HG03342 (cell line): Measurements from ENCODE around the gene LIPT2.
"Not testable (repeated sequence)": the region's sequence is repeated elsewhere in the genome, so short reads cannot be mapped to it uniquely, and the experiment has no call there.

Experiments
- ATAC-seq: cut with Tn5 transposase; IDR thresholded peaks from one replicate; pipeline ENCODE4 v1.9.1; 2021; ENCODE audit warnings: mild to moderate bottlenecking, moderate library complexity; ENCODE audit not compliant: unreplicated experiment

The LIPT2 gene

DNA sequence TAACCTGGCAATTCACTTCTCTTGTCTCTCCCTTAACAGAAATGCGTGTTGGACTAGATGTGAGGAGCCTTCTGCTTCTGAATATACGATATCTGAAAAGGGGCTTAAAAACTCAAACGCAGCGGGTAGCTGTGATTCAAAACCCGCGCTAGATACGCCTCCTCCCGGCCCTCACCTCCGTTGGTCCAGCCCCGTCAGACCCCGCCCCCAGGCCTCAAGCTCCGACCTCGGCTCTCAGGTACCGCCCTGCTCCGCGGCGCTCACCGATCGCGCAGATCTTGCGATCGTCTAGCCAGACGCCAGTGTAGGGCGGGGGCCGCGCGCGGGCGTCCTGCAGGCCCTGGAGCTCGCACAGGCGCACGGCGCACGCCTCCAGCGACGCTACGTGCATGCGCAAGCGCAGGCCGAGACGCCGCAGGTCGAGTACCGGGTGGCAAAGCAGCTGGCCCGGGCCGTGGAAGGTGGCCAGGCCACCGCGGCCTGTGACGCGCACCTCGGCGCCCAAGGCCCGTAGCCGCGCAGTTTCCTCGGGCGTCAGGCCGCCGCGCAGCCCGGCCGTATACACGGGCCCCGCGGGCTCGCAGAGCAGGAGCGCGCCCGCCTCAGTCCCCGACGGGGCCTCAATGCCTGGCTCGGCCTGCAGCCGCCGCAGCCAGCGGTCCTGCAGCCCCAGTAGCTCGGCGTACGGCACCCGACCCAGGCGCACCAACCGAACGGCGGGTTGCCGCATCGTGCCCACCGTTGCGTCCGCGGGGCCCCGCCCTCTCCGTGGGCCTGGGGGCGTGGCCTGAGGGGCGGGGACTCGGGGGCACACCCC is at the start of gene LIPT2:
Gene LIPT2, minus strand, starts transcription at position 751 of the 817 bp plus-strand sequence. Its CDS starts 21 bp downstream, at position 730.
- ATAC-seq, result peak; percentile 94

DNA sequence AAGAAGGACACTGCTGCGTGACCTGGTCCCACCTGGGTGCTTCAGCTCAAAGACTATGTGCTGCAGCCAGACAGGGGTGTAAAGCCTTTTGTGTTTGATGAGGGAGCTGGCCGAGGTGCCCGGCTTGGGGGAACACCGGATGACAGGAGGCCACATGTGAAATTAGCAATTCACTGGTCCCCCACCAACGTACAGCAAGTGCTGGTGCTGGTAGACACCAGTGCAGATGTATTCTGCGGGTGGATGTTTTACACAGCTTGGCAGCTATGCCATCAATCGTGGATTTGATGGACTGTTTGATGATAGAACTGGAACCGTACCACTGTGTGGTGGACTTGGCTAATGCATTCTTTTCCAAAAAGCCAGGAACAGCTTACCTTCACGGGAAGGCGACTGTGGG is 47.9 kb upstream of the LIPT2 start:
- no peak for ATAC-seq

DNA sequence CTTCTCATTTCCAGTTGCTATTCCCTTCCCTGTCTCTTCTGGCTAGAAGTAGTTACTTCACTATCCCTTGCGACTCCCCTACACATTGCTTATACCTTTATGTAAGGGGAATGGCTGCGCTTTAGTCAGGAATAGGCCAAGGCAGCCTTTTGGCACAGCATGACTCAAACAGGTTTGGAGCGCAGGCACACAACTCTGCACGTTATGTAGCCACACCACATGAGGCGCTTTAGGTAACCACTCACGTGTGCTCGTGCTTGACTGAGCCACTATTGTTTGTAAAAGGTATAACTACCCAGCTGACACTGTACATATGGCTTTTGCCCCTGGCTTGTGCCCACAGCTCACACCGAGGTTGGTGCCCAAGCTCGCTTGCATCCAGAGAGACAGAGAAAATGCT is 46.7 kb upstream of the LIPT2 start:
- no peak for ATAC-seq

DNA sequence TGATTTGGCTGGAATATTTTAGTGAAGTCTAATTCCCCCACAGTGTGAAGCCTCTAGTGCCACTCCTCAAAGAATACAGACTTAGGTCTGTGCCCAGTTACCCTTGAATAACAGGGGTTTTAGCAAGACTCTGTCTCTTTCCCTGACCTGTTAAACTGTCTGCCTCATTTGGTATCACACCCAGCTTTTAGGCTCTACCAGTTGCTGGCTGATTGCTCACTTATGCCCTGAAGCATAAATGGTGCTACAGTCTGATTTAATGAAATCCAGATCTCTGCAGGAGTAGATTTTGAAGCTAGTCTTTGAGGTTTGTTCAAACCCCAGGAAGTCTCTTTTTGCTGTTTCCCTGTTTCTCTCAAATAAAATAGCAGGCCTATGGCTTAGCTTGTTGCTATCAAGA is 45.2 kb upstream of the LIPT2 start:
- no peak for ATAC-seq

DNA sequence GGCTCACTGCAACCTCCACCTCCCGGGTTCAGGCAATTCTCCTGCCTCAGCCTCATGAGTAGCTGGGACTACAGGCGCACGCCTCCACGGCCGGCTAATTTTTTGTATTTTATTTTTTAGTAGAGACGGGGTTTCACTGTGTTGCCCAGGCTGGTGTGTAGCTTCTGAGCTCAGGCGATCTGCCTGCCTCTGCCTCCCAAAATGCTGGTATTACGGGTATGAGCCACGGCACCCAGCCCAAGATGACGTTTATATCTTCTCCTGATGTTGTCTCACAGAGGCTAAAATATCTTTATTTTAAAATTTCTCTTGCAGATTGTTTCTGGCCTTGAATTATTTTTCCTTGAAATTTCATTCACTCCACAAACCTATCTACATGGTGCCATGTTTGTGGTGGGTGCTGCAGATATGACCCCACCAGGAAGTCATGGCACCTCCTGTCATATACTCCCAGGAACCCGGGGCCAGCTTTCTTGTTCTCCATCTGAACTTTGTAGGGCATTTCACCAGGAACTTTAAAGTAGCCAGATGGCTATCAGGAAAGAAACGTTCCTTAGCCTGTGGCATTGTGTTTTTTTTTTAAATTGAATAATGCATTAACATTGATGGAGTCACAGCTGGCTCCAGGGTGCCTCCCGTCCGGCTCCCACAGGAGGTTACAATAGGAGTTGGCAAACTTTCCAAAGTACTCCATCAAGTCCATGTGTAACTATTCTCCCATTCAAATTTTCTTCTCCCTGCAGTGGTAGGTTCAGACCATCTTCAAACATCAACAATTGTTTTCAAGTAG is 42.0 kb upstream of the LIPT2 start:
- ATAC-seq, result no peak

DNA sequence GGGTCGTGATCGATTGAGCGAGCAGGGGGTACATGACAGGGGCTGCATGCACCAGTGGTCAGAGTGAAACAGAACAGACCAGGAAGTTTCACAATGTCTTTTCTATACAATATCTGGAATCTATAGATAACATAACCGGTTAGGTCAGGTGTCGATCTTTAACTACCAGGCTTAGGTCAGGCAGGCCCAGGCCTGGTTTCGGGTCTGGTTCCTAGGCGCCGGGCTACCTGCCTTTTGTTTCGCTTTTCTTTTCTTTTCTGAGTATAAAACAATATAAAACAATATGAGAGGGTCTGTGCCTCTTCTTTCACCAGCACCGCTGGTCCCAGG is 41.4 kb upstream of the LIPT2 start:
- ATAC-seq, result not testable (repeated sequence)

DNA sequence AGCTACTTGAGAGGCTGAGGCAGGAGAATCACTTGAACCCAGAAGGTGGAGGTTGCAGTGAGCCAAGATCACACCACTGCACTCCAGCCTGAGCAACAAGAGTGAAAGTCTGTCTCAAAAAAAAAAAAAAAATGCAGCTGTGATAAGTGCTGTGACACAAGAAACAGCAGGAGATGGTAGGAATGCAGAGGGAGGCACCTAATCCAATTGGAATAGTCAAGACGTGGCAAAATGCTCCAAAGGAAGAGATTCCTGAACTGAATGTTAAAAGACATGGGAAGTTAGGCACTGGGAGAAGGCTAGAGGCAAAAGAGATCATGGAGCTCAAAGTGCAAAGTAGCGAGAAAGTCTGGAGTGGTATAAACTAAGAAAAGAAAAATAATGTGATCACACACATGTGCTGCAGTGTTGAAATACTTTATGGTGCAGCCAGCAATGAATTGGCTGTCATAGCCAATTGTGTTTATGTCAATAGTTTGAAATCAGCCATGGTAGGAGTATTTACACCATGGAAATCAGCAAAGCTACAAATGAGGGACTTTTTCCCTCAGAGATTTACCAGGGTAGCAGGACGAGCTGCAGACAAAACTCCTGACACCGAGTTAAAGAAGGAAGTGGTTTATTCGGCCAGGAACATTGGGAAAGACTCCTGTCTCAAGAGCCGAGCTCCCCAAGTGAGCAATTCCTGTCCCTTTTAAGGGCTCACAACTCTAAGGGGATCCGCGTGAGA is 40.9 kb upstream of the LIPT2 start:
- no peak for ATAC-seq

DNA sequence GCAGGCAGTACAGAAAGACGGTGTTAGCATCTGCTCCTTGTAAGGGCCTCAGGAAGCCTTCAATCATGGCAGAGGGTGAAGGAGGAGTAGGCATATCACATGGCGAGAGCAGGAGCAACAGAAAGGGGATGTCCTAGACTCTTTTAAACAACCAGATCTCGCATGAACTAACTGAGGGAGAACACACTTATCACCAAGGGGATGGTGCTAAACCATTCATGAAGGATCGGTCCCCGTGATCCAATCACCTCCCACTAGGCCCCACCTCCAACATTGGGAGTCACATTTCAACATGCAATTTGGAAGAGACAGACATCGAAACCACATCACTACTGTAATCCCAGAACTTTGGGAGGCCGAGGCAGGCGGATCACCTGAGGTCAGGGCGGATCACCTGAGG is 39.9 kb upstream of the LIPT2 start:
- no peak for ATAC-seq

DNA sequence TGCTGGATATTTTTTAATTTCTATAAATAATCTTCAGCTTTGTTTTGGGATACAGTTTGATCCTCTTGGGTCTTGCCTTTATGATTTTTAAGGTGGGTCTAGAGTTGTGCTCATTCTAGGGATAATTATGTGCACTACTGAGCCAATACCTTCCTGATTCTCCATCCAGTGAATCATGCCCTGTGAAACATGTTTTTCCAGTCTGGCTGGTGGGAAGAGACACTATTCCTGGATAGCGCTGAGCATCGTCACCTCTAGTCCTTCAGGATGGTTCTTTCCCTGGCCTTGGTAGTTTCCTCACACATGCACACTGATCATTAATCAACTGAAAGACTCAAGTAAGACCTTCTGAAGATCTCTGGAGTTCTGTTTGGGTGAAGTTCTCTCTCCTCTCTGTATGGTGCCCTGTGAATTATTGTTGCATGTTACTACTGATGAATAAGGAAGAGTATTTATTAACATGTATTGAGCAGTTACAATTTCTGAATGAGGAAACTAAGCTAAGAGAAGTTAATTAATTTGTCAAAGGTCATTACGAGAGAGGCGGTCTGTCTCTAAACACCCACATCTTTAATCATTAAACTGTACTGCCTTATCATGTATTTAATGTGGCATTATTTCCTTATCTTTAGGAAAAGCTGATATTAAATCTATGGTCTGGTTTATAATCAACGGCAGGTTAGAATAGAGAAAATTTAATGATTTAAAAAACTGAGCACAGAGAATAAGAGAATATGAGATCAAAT is 39.1 kb upstream of the LIPT2 start:
- ATAC-seq, result no peak

DNA sequence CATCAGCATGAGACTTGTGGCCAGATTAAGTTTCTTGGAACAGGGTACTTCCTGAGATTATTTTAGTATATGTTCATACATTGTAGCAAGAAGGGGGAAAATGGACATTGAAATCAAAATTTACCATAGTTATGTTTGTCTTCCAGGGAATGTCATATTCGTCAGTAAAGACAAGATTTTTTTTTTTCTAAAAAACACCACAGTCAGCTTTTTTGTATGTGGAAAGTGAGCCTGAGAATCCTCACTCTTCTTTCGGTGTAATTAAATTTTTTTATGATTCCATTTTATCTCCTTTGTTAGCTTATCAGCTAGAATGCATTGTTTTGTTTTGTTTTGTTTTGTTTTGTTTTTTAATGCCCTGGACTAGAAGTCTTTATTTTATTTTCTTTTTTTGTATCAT is 31.5 kb upstream of the LIPT2 start:
- no peak for ATAC-seq

DNA sequence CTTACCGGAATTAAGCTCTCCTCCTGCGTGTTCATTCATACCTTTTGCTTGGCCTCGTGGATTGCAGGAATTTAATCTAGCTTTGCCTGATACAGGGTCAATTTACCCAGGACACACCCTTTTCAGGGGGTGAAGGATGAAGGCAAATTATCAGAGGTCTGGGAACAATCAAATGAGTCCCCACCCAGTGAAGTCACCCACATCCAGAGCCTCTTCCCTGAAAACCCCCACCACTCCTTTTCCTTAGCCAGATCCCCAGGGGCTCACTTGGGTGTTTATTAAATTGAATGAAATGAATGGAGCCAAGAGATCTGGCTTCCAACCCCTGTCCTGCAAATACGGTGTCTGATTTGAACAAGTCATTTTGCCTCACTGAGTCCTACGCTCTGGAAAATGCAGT is 31.0 kb upstream of the LIPT2 start:
- ATAC-seq, result no peak

DNA sequence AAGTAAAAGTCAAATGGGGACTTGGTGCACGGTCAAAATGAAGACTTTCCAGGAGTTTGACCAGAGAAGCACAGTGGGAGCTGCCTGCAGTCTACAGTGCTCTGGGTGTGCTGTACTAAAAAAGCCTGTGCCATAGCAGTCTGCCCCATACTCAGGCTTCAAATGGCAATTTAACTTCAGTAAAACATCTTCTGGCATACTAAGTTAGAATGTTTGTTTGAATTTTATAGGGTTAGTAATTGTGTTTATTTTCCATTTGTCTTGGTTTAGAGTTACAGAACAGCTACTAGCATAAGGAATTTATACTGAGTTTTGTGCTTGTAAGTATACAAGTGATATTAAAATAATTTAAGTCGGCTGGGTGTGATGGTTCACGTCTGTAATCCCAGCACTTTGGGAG is 29.3 kb upstream of the LIPT2 start:
- no peak for ATAC-seq

DNA sequence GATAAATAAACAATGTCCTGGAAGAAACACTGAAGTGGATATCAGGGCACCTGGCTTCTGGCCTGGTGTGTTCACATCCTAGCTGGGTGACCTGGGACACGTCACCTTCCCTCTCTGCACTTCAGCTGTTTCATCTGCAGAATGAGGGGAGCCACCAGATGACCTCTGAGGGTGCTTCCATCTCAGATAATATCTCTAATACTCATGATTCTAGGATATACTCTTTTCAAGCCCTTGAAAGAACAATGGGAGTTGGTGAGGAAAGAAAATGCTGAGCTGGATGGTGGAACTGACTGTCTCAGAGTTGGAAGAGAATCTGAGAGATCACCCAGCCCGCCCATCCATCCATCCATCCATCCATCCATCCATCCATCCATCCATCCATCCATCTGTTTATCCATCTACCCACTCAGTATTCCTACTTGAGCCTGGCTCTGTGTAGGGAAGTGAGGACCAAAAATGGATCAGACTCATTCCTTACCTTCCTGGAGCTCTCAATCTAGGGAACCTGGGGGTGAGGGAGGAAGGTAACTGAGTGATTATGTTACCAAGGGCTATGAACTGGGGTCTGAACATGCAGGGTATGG is 28.2 kb upstream of the LIPT2 start:
- no peak for ATAC-seq

DNA sequence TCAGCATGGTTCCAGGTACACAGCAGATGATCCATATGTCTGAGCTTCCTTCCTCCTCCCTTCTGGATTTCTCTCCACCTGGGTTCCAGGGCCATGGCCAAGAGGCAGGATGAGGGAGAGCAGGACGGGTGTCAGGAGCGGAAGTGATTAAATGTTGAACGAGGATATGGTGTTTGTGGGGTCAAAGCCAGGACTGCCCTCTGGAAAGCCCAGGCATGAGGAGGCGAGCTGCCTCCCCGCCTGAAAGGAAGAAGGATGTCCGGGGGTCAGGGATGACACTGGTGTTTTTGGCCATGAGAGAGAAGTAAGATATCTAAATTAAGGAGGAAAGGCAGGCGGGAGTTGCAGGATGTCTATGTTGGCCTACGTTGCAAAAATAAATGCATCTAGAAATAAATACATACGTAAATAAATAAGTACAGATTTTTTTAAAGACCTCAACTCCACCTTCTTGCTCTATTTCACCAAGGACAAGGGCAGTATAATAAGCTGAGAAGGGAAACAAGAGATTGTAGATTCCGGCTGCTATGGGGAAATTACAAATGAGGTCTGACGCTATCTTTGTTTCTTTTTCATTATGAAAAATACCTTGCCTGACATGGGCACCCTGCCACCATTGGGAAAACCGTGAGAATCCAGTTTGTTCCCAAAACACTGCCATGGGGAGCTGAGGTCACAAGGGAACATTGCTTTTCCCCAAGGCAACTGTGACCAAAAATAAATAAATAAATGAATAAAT is 27.6 kb upstream of the LIPT2 start:
- no peak for ATAC-seq

DNA sequence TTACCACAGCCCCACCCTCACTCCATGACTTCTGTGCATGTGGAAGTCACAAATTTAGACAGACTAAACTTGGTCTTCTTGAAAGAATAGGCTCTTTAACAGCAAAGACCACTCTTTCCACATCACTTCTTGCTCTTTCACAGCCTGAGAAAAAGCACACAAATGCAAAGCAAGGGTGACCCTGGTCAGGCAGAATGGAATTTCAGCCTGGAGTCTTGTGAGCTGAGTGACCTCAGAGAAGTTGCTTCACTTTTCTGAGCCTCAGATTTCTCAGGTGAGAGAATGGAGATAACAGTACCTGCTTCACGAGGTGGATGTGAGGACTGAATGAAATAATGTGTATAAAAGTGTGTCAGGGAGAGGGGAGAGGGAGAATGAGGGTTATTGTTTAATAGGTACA is 26.8 kb upstream of the LIPT2 start:
- no peak for ATAC-seq

DNA sequence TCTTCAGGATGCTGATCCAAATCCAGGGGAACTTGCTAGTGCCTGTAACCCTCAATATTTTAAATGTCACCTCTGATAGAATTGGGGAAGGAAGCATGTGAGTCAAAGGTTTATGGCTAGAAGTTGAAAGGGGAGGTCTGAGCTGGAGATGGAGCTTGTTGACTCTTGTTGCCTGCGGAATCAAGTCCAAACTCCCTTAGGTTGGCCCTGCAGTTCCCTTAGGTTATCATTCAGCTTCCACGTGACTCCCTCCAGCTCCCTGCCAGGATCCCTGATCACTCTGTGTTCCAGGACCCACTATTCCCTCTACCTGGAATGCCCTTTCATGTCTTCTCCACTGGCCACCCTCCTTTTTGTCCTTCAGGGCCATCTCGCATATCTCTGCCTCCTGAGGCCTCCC is 26.2 kb upstream of the LIPT2 start:
- ATAC-seq, result no peak

DNA sequence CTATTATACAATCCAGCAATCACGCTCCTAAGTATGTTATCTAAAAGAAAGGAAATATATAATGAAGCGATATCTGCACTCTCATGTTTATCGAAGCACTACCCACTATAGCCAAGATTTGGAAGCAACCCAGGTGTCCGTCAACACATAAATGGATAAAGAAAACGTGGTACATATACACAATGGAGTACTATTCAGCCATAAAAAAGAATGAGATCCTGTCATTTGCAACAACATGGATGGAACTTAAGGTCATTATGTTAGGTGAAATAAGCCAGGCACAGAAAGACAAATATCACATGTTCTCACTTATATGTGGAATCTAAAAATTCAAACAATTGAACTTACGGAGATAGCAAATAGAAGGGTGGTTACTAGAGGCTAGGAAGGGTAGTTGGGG is 24.1 kb upstream of the LIPT2 start:
- not testable (repeated sequence) for ATAC-seq

DNA sequence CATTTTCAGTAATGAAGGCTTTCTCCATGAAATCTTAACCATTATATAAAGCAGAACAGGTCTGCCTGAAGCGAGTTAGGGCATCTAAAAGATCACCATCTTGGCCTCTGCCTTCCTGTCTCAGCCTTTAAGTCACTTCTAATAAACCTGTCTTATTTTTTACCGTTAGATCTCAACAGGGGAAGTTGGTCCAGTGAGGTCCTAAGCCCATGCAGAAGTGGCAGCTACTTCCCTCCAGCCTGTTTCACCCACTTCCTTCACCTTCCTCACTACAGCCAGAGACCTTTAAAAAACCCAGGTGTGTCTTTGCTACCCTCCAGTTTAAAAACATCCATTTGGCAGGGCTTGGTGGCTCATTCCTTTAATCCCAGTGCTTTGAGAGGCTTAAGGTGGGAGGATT is 14.1 kb upstream of the LIPT2 start:
- ATAC-seq, result no peak

DNA sequence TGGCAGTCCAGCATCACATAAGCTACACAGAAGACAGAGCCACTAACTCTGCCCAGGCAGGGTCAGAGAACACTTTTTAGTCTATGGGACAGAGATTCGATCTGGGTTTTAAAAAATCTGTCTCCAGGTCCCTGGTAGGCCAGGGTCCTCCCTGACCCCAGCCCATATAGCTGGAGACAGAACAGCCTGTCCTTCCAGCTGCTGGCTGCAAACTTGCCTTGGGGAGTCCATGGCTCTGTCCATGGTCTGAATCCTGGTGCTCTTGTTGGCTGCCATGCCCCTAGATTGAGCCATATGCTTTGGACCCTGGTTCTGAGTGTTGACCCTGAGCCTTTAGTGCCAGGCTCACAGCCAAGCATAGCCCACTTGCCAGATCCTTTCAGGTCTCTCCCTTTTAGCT is 13.3 kb upstream of the LIPT2 start:
- ATAC-seq, result no peak

DNA sequence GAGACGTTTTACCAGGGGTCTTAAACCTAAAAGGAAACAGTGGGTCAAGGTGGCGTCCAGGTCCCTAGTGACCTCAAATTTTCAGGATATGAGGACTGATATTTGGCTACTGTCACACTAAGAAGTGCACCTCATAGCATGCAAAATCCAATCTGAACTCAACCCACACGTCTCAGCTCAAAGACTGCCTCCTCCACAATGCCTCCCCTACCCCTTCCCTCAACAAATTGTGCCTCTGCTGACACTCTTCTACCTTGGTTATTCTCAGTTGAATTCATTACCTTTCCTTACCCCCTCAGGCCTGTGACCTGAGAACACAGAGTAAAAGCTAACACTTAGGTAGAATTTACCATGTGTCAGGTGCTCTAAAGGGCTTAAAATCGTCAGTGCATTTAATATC is 12.4 kb upstream of the LIPT2 start:
- no peak for ATAC-seq
